T-cell (primary cell): ENCODE measurements around the gene ATAD2B. TPM values are rescaled to one million over a fixed set of nuclear protein-coding genes. Genes with fewer than 3 reads are reported as not detected.

ENCODE experiments used
- total RNA-seq, 35 experiments: library from RNA in 6 of 35; stranded (reverse) in 6 of 35; fragments of 120-200 nt in 1 of 35; gene quantifications; one replicate each; pipeline versions ENCODE4 v1.2.1 to v1.2.4 and lab custom pipeline; 2013 to 2026

The ATAD2B gene
- total RNA-seq, 5 donors from 2014 or later (not counting 1 experiment from before 2014, with no cell fraction given), result 33.9 to 49.3 (median 40.6) TPM

Other genes starting within 250 kb of the ATAD2B start
- 10 to 100 TPM; 10.1 to 14.3 (median 12.3) TPM for gene UBXN2A, start 13.3 kb upstream of the ATAD2B start, total RNA-seq
- under 1 TPM in 3 of 5 donors, not detected in 2; 0.19 to 0.29 (median 0.21) TPM for gene MFSD2B, start 83.0 kb upstream of the ATAD2B start, total RNA-seq
- 10 to 100 TPM in 3 of 5 donors, 1 to 10 TPM in 2; 6.1 to 18.9 (median 18.2) TPM for gene WDCP, start 120.3 kb upstream of the ATAD2B start, total RNA-seq
- 1 to 10 TPM; 1.2 to 1.5 (median 1.2) TPM for gene FKBP1B, start 122.6 kb upstream of the ATAD2B start, total RNA-seq
- gene SF3B6, start 149.2 kb upstream of the ATAD2B start, total RNA-seq, result 10 to 100 TPM; 43.7 to 53.0 (median 47.0) TPM
- gene TP53I3, start 157.7 kb upstream of the ATAD2B start, total RNA-seq, result under 1 TPM; 0.47 to 0.68 (median 0.58) TPM
- under 1 TPM in 2 of 5 donors, not detected in 3; 0.28 to 0.49 TPM for gene PFN4, start 196.2 kb upstream of the ATAD2B start, total RNA-seq
- 10 to 100 TPM; 16.4 to 24.7 (median 18.5) TPM for gene FAM228B, start 196.3 kb upstream of the ATAD2B start, total RNA-seq
- gene FAM228A, start 247.9 kb upstream of the ATAD2B start, total RNA-seq, result under 1 TPM in 4 of 5 donors, not detected in 1; 0.20 to 0.70 (median 0.40) TPM